ENCODE measurements around the gene DGKZ. TPM values are rescaled to one million over a fixed set of nuclear protein-coding genes. Genes with fewer than 3 reads are reported as not detected.

The DGKZ gene
- total and polyA plus RNA-seq, 2 experiments from 2014 or later, result 45.1 to 170 TPM

DNA sequence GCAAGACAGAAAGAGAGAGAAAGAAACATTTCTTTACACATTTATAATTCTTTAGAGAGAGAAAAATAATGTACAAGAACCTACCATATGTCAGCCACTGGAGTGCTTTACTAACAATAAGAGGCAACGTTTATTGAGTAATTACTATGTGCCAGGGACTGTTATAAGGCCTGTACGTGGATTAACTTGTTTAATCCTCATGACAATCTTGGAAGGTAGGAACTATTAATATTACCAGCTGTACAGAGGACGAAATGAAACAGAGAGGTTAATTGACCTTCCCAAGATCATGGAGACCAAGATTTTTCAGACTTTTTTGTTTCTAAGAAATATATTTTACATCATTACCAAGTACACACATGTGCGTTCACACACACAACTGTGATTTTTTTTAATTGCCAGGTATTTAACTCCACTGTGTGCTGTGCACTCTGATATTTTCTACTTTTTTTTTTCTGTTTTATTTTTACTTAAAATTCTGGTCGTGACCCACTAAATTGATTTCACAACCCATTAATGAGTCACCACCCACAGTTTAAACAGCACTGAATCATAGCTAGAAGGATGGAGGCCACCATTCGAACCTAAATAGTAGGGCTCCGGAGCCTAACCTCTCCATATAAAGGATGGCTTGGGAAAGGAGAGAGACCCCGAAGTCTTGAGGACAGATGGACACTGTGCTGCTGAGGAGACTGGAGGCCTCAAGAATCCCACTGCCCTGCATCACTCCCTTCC is 48.4 kb upstream of the DGKZ start:
- Histone ChIP-seq H3K4me3 (no peak overlapping the region), H3K9me2 (ENCODE audit: insufficient read depth) (no peaks in the 10 kb centered on the region), H4K20me1 (replicated peaks; ENCODE audit: insufficient read depth) (no peaks in the 10 kb centered on the region), H3K4me2 (no peak overlapping the region), H3K27ac (ENCODE audit: low read depth) (no peak overlapping the region), H3K36me3 (ENCODE audit: insufficient read depth) (no peaks in the 10 kb centered on the region), H3K4me1 (ENCODE audit: insufficient read depth) (peaks cover 20% of the 10 kb centered on the region), H3K27me3 (ENCODE audit: insufficient read depth) (no peaks in the 10 kb centered on the region), H2AFZ (no peak overlapping the region), H3F3A (replicated peaks; ENCODE audit: low read depth) (peaks cover 13% of the 10 kb centered on the region), H3K79me2 (replicated peaks; ENCODE audit: insufficient read depth) (no peaks in the 10 kb centered on the region)
- H3K36me3 Mint-ChIP-seq (ENCODE audit: low read depth), result peaks cover 9% of the 10 kb centered on the region; the same call in 2 of the 3 replicates
- no peak overlapping the region for H3K27ac Mint-ChIP-seq
- TF ChIP-seq, protein P1, sequence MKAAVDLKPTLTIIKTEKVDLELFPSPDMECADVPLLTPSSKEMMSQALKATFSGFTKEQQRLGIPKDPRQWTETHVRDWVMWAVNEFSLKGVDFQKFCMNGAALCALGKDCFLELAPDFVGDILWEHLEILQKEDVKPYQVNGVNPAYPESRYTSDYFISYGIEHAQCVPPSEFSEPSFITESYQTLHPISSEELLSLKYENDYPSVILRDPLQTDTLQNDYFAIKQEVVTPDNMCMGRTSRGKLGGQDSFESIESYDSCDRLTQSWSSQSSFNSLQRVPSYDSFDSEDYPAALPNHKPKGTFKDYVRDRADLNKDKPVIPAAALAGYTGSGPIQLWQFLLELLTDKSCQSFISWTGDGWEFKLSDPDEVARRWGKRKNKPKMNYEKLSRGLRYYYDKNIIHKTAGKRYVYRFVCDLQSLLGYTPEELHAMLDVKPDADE (IDR thresholded peaks at IDR 0.05), result no peak
- TF ChIP-seq, protein P2, sequence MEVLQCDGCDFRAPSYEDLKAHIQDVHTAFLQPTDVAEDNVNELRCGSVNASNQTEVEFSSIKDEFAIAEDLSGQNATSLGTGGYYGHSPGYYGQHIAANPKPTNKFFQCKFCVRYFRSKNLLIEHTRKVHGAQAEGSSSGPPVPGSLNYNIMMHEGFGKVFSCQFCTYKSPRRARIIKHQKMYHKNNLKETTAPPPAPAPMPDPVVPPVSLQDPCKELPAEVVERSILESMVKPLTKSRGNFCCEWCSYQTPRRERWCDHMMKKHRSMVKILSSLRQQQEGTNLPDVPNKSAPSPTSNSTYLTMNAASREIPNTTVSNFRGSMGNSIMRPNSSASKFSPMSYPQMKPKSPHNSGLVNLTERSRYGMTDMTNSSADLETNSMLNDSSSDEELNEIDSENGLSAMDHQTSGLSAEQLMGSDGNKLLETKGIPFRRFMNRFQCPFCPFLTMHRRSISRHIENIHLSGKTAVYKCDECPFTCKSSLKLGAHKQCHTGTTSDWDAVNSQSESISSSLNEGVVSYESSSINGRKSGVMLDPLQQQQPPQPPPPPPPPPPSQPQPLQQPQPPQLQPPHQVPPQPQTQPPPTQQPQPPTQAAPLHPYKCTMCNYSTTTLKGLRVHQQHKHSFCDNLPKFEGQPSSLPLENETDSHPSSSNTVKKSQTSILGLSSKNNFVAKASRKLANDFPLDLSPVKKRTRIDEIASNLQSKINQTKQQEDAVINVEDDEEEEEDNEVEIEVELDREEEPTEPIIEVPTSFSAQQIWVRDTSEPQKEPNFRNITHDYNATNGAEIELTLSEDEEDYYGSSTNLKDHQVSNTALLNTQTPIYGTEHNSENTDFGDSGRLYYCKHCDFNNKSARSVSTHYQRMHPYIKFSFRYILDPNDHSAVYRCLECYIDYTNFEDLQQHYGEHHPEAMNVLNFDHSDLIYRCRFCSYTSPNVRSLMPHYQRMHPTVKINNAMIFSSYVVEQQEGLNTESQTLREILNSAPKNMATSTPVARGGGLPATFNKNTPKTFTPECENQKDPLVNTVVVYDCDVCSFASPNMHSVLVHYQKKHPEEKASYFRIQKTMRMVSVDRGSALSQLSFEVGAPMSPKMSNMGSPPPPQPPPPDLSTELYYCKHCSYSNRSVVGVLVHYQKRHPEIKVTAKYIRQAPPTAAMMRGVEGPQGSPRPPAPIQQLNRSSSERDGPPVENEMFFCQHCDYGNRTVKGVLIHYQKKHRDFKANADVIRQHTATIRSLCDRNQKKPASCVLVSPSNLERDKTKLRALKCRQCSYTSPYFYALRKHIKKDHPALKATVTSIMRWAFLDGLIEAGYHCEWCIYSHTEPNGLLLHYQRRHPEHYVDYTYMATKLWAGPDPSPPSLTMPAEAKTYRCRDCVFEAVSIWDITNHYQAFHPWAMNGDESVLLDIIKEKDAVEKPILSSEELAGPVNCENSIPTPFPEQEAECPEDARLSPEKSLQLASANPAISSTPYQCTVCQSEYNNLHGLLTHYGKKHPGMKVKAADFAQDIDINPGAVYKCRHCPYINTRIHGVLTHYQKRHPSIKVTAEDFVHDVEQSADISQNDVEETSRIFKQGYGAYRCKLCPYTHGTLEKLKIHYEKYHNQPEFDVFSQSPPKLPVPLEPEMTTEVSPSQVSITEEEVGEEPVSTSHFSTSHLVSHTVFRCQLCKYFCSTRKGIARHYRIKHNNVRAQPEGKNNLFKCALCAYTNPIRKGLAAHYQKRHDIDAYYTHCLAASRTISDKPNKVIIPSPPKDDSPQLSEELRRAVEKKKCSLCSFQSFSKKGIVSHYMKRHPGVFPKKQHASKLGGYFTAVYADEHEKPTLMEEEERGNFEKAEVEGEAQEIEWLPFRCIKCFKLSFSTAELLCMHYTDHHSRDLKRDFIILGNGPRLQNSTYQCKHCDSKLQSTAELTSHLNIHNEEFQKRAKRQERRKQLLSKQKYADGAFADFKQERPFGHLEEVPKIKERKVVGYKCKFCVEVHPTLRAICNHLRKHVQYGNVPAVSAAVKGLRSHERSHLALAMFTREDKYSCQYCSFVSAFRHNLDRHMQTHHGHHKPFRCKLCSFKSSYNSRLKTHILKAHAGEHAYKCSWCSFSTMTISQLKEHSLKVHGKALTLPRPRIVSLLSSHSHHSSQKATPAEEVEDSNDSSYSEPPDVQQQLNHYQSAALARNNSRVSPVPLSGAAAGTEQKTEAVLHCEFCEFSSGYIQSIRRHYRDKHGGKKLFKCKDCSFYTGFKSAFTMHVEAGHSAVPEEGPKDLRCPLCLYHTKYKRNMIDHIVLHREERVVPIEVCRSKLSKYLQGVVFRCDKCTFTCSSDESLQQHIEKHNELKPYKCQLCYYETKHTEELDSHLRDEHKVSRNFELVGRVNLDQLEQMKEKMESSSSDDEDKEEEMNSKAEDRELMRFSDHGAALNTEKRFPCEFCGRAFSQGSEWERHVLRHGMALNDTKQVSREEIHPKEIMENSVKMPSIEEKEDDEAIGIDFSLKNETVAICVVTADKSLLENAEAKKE (CRISPR knock-in tag; IDR thresholded peaks at IDR 0.05), result no peak
- no peak for TF ChIP-seq NANOG (IDR thresholded peaks at IDR 0.05; ENCODE audit: borderline replicate concordance)
- no peak for TF ChIP-seq ZNF114 (CRISPR knock-in tag; IDR thresholded peaks at IDR 0.05)
- TF ChIP-seq, protein P3, sequence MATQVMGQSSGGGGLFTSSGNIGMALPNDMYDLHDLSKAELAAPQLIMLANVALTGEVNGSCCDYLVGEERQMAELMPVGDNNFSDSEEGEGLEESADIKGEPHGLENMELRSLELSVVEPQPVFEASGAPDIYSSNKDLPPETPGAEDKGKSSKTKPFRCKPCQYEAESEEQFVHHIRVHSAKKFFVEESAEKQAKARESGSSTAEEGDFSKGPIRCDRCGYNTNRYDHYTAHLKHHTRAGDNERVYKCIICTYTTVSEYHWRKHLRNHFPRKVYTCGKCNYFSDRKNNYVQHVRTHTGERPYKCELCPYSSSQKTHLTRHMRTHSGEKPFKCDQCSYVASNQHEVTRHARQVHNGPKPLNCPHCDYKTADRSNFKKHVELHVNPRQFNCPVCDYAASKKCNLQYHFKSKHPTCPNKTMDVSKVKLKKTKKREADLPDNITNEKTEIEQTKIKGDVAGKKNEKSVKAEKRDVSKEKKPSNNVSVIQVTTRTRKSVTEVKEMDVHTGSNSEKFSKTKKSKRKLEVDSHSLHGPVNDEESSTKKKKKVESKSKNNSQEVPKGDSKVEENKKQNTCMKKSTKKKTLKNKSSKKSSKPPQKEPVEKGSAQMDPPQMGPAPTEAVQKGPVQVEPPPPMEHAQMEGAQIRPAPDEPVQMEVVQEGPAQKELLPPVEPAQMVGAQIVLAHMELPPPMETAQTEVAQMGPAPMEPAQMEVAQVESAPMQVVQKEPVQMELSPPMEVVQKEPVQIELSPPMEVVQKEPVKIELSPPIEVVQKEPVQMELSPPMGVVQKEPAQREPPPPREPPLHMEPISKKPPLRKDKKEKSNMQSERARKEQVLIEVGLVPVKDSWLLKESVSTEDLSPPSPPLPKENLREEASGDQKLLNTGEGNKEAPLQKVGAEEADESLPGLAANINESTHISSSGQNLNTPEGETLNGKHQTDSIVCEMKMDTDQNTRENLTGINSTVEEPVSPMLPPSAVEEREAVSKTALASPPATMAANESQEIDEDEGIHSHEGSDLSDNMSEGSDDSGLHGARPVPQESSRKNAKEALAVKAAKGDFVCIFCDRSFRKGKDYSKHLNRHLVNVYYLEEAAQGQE (IDR thresholded peaks at IDR 0.05; ENCODE audit: unreplicated experiment), result no peak
- no peak for TF ChIP-seq ZNF331 (CRISPR knock-in tag; IDR thresholded peaks at IDR 0.05; ENCODE audit: low read depth)
- TF ChIP-seq EZH2phosphoT487 (IDR thresholded peaks at IDR 0.05; ENCODE audit: unreplicated experiment), result no peak
- no peak for TF ChIP-seq POLR2AphosphoS5 (IDR thresholded peaks at IDR 0.05; ENCODE audit: low read depth)
- no peak for TF ChIP-seq JUNB (IDR thresholded peaks at IDR 0.05; ENCODE audit: unreplicated experiment)
- no peak for TF ChIP-seq CREB1 (CRISPR knock-in tag; IDR thresholded peaks at IDR 0.05; ENCODE audit: low read depth)
- no peak for TF ChIP-seq STAT1 (IDR thresholded peaks at IDR 0.05; ENCODE audit: unreplicated experiment)
- no peak for TF ChIP-seq EZH2 (IDR thresholded peaks at IDR 0.05; ENCODE audit: low read depth, unreplicated experiment)
- TF ChIP-seq, protein P4, sequence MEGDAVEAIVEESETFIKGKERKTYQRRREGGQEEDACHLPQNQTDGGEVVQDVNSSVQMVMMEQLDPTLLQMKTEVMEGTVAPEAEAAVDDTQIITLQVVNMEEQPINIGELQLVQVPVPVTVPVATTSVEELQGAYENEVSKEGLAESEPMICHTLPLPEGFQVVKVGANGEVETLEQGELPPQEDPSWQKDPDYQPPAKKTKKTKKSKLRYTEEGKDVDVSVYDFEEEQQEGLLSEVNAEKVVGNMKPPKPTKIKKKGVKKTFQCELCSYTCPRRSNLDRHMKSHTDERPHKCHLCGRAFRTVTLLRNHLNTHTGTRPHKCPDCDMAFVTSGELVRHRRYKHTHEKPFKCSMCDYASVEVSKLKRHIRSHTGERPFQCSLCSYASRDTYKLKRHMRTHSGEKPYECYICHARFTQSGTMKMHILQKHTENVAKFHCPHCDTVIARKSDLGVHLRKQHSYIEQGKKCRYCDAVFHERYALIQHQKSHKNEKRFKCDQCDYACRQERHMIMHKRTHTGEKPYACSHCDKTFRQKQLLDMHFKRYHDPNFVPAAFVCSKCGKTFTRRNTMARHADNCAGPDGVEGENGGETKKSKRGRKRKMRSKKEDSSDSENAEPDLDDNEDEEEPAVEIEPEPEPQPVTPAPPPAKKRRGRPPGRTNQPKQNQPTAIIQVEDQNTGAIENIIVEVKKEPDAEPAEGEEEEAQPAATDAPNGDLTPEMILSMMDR (conservative IDR thresholded peaks at IDR 0.05; ENCODE audit: low read depth in 2 of 2), result no peak
- H3K9me3 Mint-ChIP-seq, result no peaks in the 10 kb centered on the region
- peaks cover 31% of the 10 kb centered on the region for H3K4me1 Mint-ChIP-seq
- H3K27me3 Mint-ChIP-seq (ENCODE audit: insufficient read depth, low read depth, poor library complexity), result peaks cover 16% of the 10 kb centered on the region
- ATAC-seq (no peak), DNase-seq (ENCODE audit: low spot score) (no peak)
- no peak overlapping the region for H3K4me3 Mint-ChIP-seq

Data from GM23338 (cell line).